Measurements from ENCODE around the gene SIRPG.

DNA sequence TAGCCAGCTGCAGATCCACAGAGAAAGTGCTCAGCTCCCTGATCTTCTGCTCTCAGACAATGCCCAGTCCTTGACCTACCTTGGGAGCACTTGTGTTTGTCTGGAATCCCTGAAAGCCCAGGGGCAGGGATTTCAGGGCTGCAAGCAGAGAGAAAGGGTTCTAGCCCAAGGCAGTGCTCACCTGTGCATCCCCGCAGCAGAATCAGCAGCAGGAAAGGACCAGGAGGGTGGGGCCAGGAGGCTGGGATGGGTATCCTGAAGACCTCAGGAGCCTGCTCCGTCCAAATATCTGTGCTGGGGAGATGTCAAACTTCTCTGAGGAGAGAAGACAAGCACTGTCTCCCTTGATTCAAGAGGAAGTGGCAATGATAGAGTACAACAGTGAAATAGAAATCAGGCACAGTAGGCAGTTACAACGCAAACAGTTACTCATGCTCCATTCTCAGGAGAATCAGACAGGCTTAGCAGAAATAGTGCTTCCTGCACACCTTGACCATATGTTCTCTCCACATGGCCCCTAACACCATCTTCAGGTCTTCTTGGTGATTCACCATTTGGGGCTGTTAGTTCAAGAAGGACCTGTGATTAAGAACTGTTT is 28.7 kb upstream of the SIRPG start:
- TF ChIP-seq CTCF (IDR thresholded peaks at IDR 0.05) (no peak), POLR2A (IDR thresholded peaks at IDR 0.05) (no peak)
